HepG2 (cell line): Measurements from ENCODE around the gene SEPTIN10. TPM values are rescaled to one million over a fixed set of nuclear protein-coding genes. Genes with fewer than 3 reads are reported as not detected.
A peak's percentile ranks its signal among the peaks of the same experiment; 100 is the strongest.

Source experiments
- BHLHE40 ChIP-seq: IDR thresholded peaks from 2 replicates; pipeline ENCODE4 v1.6.1; 2011; ENCODE audit warnings: low read length, improper control_type of control experiment
- DNMT3B ChIP-seq: conservative IDR thresholded peaks from 2 replicates; pipeline ENCODE4 v1.6.1; 2016; ENCODE audit warnings: missing biosample characterization, control low read depth
- HNF4A ChIP-seq: sonication (generic); formaldehyde crosslinking; IDR thresholded peaks from 2 replicates; pipeline ENCODE4 v1.4.0; 2020; ENCODE audit warnings: missing genetic modification reagents
- MIER2 ChIP-seq: IDR thresholded peaks from 2 replicates; pipeline ENCODE4 v1.6.1; 2016; ENCODE audit warnings: missing biosample characterization, missing genetic modification reagents
- SNAI1 ChIP-seq: sonication (generic); formaldehyde crosslinking; IDR thresholded peaks from 2 replicates; pipeline ENCODE4 v1.5.0; 2020; ENCODE audit warnings: mild to moderate bottlenecking, missing genetic modification reagents, borderline replicate concordance
- ZNF331 ChIP-seq: sonication (generic); formaldehyde crosslinking; IDR thresholded peaks from 2 replicates; pipeline ENCODE4 v1.4.0; 2020; ENCODE audit warnings: missing genetic modification reagents
- ZNF644 ChIP-seq: IDR thresholded peaks from 2 replicates; pipeline ENCODE4 v1.6.1; 2016; ENCODE audit warnings: low read depth
- ZNF703 ChIP-seq: sonication (generic); formaldehyde crosslinking; IDR thresholded peaks from 2 replicates; pipeline ENCODE4 v1.5.1; 2020; ENCODE audit warnings: missing genetic modification reagents, mild to moderate bottlenecking, moderate library complexity, borderline replicate concordance
- polyA plus RNA-seq, 8 experiments: library from polyadenylated mRNA; depleted of rRNA in 3 of 8; stranded (reverse) in 7 of 8; unstranded in 1 of 8; fragments of >200 nt; fragmentation: Illumina TruSeq in 4 of 8; extraction: Trizol in 4 of 8; gene quantifications; 2 replicates each; pipeline versions ENCODE4 v1.2.1 to v1.2.3, GENCODE V29; 2011 to 2016; ENCODE audit warnings: low read depth in 4 of 8, missing spikeins in 1 of 8, mixed read lengths in 1 of 8; ENCODE audit not compliant: insufficient read depth in 1 of 8
- total RNA-seq, 5 experiments: library from RNA; depleted of rRNA; stranded (reverse); fragments of >200 nt; fragmentation: Illumina TruSeq; extraction: Trizol; gene quantifications; 2 replicates each; pipeline ENCODE4 v1.2.3, GENCODE V29; 2016; ENCODE audit warnings: low read depth in 1 of 5
- TF ChIP-seq, protein P1 (sequence below): sonication (generic); formaldehyde crosslinking; IDR thresholded peaks from 2 replicates; pipeline ENCODE4 v1.4.0; 2020; ENCODE audit warnings: missing genetic modification reagents
- TF ChIP-seq, protein P2 (sequence below): sonication (generic); formaldehyde crosslinking; IDR thresholded peaks from 2 replicates; pipeline ENCODE4 v1.4.0; 2020; ENCODE audit warnings: missing genetic modification reagents, borderline replicate concordance
- TF ChIP-seq, protein P3 (sequence below): sonication (generic); formaldehyde crosslinking; IDR thresholded peaks from 2 replicates; pipeline ENCODE4 v1.4.0; 2020; ENCODE audit warnings: missing genetic modification reagents
- TF ChIP-seq, protein P4 (sequence below): IDR thresholded peaks from 2 replicates; pipeline ENCODE4 v1.6.1; 2016; ENCODE audit warnings: mild to moderate bottlenecking

Gene SEPTIN10
- total and polyA plus RNA-seq, 2 of the 13 experiments (the other 11 are each of a cell fraction or from before 2014, with no cell fraction given), result 45.8 to 67.5 TPM

DNA sequence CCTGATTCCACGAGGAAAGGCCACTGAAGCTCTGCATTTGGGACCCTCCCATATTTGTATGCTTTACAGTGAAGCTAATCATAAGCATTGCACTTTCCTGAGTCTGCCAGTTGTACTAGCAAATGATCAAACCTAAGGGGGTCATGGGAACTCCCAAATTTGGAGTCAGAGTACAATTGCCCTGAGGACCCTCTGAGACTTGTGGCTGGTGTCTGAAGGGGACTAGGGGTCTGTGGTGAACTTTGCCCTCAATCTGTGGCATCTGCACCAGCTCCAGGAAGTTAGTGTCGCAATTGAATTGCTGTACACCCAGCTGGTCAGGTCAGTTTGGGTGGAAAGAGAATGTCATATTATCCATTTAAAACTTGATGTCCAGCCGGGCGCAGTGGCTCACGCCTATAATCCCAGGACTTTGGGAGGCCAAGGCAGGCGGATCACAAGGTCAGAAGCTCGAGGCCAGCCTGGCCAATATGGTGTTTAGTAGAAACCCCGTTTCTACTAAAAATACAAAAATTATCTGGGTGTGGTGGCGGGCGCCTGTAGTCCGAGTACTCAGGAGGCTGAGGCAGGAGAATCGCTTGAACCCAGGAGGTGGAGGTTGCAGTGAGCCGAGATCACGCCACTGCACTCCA, 18.5 kb upstream of the SEPTIN10 start (continued):
- peak; percentile 97 for TF ChIP-seq HNF4A
- TF ChIP-seq BHLHE40, result 0 out of 2 replicates have a peak, but pooled peaks have one; percentile 29
- TF ChIP-seq SNAI1 (CRISPR knock-in tag), result 0 out of 2 replicates have a peak, but pooled peaks have one; percentile 34
- TF ChIP-seq, protein P1, sequence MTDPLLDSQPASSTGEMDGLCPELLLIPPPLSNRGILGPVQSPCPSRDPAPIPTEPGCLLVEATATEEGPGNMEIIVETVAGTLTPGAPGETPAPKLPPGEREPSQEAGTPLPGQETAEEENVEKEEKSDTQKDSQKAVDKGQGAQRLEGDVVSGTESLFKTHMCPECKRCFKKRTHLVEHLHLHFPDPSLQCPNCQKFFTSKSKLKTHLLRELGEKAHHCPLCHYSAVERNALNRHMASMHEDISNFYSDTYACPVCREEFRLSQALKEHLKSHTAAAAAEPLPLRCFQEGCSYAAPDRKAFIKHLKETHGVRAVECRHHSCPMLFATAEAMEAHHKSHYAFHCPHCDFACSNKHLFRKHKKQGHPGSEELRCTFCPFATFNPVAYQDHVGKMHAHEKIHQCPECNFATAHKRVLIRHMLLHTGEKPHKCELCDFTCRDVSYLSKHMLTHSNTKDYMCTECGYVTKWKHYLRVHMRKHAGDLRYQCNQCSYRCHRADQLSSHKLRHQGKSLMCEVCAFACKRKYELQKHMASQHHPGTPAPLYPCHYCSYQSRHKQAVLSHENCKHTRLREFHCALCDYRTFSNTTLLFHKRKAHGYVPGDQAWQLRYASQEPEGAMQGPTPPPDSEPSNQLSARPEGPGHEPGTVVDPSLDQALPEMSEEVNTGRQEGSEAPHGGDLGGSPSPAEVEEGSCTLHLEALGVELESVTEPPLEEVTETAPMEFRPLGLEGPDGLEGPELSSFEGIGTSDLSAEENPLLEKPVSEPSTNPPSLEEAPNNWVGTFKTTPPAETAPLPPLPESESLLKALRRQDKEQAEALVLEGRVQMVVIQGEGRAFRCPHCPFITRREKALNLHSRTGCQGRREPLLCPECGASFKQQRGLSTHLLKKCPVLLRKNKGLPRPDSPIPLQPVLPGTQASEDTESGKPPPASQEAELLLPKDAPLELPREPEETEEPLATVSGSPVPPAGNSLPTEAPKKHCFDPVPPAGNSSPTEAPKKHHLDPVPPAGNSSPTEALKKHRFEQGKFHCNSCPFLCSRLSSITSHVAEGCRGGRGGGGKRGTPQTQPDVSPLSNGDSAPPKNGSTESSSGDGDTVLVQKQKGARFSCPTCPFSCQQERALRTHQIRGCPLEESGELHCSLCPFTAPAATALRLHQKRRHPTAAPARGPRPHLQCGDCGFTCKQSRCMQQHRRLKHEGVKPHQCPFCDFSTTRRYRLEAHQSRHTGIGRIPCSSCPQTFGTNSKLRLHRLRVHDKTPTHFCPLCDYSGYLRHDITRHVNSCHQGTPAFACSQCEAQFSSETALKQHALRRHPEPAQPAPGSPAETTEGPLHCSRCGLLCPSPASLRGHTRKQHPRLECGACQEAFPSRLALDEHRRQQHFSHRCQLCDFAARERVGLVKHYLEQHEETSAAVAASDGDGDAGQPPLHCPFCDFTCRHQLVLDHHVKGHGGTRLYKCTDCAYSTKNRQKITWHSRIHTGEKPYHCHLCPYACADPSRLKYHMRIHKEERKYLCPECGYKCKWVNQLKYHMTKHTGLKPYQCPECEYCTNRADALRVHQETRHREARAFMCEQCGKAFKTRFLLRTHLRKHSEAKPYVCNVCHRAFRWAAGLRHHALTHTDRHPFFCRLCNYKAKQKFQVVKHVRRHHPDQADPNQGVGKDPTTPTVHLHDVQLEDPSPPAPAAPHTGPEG, result no peak
- TF ChIP-seq, protein P2, sequence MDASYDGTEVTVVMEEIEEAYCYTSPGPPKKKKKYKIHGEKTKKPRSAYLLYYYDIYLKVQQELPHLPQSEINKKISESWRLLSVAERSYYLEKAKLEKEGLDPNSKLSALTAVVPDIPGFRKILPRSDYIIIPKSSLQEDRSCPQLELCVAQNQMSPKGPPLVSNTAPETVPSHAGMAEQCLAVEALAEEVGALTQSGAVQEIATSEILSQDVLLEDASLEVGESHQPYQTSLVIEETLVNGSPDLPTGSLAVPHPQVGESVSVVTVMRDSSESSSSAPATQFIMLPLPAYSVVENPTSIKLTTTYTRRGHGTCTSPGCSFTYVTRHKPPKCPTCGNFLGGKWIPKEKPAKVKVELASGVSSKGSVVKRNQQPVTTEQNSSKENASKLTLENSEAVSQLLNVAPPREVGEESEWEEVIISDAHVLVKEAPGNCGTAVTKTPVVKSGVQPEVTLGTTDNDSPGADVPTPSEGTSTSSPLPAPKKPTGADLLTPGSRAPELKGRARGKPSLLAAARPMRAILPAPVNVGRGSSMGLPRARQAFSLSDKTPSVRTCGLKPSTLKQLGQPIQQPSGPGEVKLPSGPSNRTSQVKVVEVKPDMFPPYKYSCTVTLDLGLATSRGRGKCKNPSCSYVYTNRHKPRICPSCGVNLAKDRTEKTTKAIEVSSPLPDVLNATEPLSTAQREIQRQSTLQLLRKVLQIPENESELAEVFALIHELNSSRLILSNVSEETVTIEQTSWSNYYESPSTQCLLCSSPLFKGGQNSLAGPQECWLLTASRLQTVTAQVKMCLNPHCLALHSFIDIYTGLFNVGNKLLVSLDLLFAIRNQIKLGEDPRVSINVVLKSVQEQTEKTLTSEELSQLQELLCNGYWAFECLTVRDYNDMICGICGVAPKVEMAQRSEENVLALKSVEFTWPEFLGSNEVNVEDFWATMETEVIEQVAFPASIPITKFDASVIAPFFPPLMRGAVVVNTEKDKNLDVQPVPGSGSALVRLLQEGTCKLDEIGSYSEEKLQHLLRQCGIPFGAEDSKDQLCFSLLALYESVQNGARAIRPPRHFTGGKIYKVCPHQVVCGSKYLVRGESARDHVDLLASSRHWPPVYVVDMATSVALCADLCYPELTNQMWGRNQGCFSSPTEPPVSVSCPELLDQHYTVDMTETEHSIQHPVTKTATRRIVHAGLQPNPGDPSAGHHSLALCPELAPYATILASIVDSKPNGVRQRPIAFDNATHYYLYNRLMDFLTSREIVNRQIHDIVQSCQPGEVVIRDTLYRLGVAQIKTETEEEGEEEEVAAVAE (CRISPR knock-in tag), result peak; percentile 65; the same call in 1 of the 2 replicates
- TF ChIP-seq, protein P3, sequence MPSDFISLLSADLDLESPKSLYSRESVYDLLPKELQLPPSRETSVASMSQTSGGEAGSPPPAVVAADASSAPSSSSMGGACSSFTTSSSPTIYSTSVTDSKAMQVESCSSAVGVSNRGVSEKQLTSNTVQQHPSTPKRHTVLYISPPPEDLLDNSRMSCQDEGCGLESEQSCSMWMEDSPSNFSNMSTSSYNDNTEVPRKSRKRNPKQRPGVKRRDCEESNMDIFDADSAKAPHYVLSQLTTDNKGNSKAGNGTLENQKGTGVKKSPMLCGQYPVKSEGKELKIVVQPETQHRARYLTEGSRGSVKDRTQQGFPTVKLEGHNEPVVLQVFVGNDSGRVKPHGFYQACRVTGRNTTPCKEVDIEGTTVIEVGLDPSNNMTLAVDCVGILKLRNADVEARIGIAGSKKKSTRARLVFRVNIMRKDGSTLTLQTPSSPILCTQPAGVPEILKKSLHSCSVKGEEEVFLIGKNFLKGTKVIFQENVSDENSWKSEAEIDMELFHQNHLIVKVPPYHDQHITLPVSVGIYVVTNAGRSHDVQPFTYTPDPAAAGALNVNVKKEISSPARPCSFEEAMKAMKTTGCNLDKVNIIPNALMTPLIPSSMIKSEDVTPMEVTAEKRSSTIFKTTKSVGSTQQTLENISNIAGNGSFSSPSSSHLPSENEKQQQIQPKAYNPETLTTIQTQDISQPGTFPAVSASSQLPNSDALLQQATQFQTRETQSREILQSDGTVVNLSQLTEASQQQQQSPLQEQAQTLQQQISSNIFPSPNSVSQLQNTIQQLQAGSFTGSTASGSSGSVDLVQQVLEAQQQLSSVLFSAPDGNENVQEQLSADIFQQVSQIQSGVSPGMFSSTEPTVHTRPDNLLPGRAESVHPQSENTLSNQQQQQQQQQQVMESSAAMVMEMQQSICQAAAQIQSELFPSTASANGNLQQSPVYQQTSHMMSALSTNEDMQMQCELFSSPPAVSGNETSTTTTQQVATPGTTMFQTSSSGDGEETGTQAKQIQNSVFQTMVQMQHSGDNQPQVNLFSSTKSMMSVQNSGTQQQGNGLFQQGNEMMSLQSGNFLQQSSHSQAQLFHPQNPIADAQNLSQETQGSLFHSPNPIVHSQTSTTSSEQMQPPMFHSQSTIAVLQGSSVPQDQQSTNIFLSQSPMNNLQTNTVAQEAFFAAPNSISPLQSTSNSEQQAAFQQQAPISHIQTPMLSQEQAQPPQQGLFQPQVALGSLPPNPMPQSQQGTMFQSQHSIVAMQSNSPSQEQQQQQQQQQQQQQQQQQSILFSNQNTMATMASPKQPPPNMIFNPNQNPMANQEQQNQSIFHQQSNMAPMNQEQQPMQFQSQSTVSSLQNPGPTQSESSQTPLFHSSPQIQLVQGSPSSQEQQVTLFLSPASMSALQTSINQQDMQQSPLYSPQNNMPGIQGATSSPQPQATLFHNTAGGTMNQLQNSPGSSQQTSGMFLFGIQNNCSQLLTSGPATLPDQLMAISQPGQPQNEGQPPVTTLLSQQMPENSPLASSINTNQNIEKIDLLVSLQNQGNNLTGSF (CRISPR knock-in tag), result no peak
- TF ChIP-seq, protein P4, sequence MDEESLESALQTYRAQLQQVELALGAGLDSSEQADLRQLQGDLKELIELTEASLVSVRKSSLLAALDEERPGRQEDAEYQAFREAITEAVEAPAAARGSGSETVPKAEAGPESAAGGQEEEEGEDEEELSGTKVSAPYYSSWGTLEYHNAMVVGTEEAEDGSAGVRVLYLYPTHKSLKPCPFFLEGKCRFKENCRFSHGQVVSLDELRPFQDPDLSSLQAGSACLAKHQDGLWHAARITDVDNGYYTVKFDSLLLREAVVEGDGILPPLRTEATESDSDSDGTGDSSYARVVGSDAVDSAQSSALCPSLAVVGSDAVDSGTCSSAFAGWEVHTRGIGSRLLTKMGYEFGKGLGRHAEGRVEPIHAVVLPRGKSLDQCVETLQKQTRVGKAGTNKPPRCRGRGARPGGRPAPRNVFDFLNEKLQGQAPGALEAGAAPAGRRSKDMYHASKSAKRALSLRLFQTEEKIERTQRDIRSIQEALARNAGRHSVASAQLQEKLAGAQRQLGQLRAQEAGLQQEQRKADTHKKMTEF (CRISPR knock-in tag), result peak; percentile 84
- no peak for TF ChIP-seq ZNF703 (CRISPR knock-in tag)
- no peak for TF ChIP-seq DNMT3B (CRISPR knock-in tag)
- peak; percentile 53; the same call in 1 of the 2 replicates for TF ChIP-seq MIER2 (CRISPR knock-in tag)
- peak; percentile 75 for TF ChIP-seq ZNF644 (CRISPR knock-in tag)
- TF ChIP-seq ZNF331 (CRISPR knock-in tag), result peak; percentile 94
